ENCODE results near the gene SCGB1D4.

The SCGB1D4 gene

DNA sequence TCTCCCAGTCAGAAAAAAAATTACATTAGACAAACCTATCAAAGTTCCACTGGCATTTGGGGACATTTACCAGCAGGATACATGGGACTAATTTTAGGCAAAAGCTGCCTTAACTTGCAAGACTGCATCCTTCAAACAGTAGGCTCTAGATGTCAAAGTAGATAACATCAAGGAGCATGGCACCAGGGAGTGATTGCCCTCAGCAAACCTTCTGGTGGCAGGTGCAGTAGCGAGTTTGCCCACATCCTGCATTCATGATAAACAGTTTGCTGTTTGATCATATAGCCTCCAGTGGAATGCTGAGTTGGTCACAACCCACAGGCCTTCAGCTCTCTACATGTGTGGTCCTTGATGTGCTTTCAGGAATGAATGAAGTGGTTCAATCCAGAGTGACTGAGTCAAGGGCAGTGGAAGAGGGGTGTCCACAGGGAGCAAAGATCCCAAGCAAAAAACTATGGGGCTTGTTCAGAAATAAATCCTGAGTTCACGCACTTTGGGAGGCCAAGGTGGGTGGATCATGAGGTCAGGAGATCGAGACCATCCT is 44.8 kb downstream of the SCGB1D4 start:
- TF ChIP-seq, protein P1, sequence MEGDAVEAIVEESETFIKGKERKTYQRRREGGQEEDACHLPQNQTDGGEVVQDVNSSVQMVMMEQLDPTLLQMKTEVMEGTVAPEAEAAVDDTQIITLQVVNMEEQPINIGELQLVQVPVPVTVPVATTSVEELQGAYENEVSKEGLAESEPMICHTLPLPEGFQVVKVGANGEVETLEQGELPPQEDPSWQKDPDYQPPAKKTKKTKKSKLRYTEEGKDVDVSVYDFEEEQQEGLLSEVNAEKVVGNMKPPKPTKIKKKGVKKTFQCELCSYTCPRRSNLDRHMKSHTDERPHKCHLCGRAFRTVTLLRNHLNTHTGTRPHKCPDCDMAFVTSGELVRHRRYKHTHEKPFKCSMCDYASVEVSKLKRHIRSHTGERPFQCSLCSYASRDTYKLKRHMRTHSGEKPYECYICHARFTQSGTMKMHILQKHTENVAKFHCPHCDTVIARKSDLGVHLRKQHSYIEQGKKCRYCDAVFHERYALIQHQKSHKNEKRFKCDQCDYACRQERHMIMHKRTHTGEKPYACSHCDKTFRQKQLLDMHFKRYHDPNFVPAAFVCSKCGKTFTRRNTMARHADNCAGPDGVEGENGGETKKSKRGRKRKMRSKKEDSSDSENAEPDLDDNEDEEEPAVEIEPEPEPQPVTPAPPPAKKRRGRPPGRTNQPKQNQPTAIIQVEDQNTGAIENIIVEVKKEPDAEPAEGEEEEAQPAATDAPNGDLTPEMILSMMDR (IDR thresholded peaks at IDR 0.05; ENCODE audit: low read depth, low read length) = no peak
- H3K4me3 ChIP-seq (ENCODE audit: low read depth, low read length) = no peak overlapping the region

DNA sequence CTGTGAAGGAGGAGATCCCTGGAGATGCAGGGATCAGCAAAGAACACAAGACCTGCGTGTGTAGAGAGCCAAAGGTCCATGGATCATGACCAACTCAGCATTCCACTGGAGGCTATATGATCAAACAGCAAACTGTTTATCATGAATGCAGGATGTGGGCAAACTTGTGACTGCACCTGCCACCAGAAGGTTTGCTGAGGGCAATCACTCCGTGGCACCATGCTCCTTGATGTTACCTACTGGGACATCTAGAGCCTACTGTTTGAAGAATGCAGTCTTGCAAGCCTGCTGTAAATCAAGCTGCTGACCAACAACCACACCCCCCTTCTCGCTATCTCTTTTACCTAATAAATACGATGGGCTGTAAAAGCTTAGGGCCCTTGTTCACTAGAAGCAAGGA is 47.2 kb downstream of the SCGB1D4 start:
- no peak overlapping the region for H3K4me3 ChIP-seq (ENCODE audit: low read depth, low read length)
- TF ChIP-seq, protein P1 (IDR thresholded peaks at IDR 0.05; ENCODE audit: low read depth, low read length) = no peak
